ENCODE results near the gene TMSB4Y.

Gene TMSB4Y

GRCh38 chrY:13703568-13703968 lies at the start of gene TMSB4Y:
Gene TMSB4Y, plus strand, starts transcription at chrY:13703899.
- DNase-seq: no peak

- DNase-seq: no peak
These were observed 39.5 kb upstream of the TMSB4Y start for GRCh38 chrY:13664162-13664561.

GRCh38 chrY:13671122-13671521 lies 32.6 kb upstream of the TMSB4Y start:
- DNase-seq: no peak

GRCh38 chrY:13702276-13702675 lies 1.4 kb upstream of the TMSB4Y start:
- no peak for DNase-seq

GRCh38 chrY:13704121-13704930 lies 627 bp downstream of the TMSB4Y start:
- no peak for DNase-seq

GRCh38 chrY:13705197-13705596 lies 1.5 kb downstream of the TMSB4Y start:
- no peak for DNase-seq

GRCh38 chrY:13708038-13708437 lies 4.3 kb downstream of the TMSB4Y start:
- DNase-seq: no peak

GRCh38 chrY:13718996-13719395 lies 15.3 kb downstream of the TMSB4Y start:
- DNase-seq: no peak

GRCh38 chrY:13729517-13729916 lies 25.8 kb downstream of the TMSB4Y start:
- DNase-seq: no peak

- DNase-seq: no peak
These were observed 34.9 kb downstream of the TMSB4Y start for GRCh38 chrY:13738618-13739017.

- DNase-seq: no peak
These were observed 47.8 kb downstream of the TMSB4Y start for GRCh38 chrY:13751289-13752071.

- DNase-seq: no peak
These were observed 51.0 kb downstream of the TMSB4Y start for GRCh38 chrY:13754661-13755060.

Data from NCI-H2029 treated with DMSO at 0.1 percent for 48 hours (cell line).